ENCODE measurements around the gene SERPINA4. TPM values are rescaled to one million over a fixed set of nuclear protein-coding genes. Genes with fewer than 3 reads are reported as not detected.

The SERPINA4 gene
- total and polyA plus RNA-seq, 2 donors (not counting 3 experiments of a cell fraction or from before 2014, with no cell fraction given): not detected

DNA sequence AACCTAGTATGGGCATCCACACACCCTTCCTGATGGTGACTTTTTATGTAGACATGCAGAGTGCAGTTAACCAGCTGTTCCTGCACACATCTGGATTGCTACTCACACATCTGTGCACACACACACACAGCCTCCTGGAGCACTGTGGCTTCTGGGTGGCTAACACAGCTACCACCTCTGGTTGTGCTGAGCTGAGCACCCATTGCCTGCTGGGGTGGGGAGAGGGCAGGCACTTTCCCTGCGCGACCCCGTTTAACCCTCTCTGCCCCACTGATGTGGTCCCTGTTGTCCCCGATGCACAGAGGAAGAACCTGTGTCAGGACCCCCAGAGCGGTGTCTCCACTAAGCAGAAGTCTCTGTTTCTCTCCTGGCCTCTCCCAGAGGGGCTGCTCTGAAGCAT lies 36.5 kb downstream of the SERPINA4 start:
- H3K9ac ChIP-seq (replicated peaks; ENCODE audit: extremely low read depth, insufficient read depth, low read length): no peak overlapping the region
- BruUV-seq (replicated peaks): no TSS peak
- intact Hi-C loops (cut with micrococcal nuclease): no loop called here
- no peak overlapping the region for H3K27ac ChIP-seq (ENCODE audit: insufficient read depth, low read depth, low read length)
- no peaks in the 10 kb centered on the region for H3K27me3 ChIP-seq (ENCODE audit: control insufficient read depth in 2 of 2, insufficient read depth in 2 of 2, low read length in 2 of 2)
- H3K9me3 ChIP-seq (replicated peaks; ENCODE audit: control insufficient read depth, insufficient read depth, low read length): no peaks in the 10 kb centered on the region
- ChIA-PET POLR2A (no interaction called here), CTCF (interaction anchor here (1.3 kb wide), 1 partner anchor 17 kb away, joined by 3 read pairs; the partner anchor contains the start of gene SERPINA5)
- no peak overlapping the region for H3K4me2 ChIP-seq (ENCODE audit: insufficient read depth, low read length)
- no peak overlapping the region for H2AFZ ChIP-seq (ENCODE audit: low read depth, low read length)
- FAIRE-seq: no peak
- no peaks in the 10 kb centered on the region for H3K79me2 ChIP-seq (ENCODE audit: control insufficient read depth, insufficient read depth, low read length)
- dilution Hi-C loops (cut with MboI; ENCODE audit: extremely low pct_ligation_motif_present, low sequenced_read_pairs): no loop called here
- no peak for DNase-seq (ENCODE audit: low read depth, low spot score)
- peaks cover 36% of the 10 kb centered on the region for H3K4me1 ChIP-seq (ENCODE audit: control insufficient read depth, extremely low read depth, insufficient read depth, low read length)
- no peaks in the 10 kb centered on the region for H3K9me1 ChIP-seq (replicated peaks; ENCODE audit: control insufficient read depth, extremely low read depth, insufficient read depth, low read length)
- H3K36me3 ChIP-seq (ENCODE audit: control insufficient read depth in 2 of 2, extremely low read depth in 1 of 2, insufficient read depth in 2 of 2, low read length in 2 of 2): no peaks in the 10 kb centered on the region
- no peak overlapping the region for H3K4me3 ChIP-seq (replicated peaks in 1 of 3; ENCODE audit: insufficient read depth in 1 of 3, low read depth in 1 of 3, low read length in 3 of 3)
- no peaks in the 10 kb centered on the region for H4K20me1 ChIP-seq (replicated peaks; ENCODE audit: control insufficient read depth, extremely low read depth, insufficient read depth, low read length)
- TF ChIP-seq, protein P1, sequence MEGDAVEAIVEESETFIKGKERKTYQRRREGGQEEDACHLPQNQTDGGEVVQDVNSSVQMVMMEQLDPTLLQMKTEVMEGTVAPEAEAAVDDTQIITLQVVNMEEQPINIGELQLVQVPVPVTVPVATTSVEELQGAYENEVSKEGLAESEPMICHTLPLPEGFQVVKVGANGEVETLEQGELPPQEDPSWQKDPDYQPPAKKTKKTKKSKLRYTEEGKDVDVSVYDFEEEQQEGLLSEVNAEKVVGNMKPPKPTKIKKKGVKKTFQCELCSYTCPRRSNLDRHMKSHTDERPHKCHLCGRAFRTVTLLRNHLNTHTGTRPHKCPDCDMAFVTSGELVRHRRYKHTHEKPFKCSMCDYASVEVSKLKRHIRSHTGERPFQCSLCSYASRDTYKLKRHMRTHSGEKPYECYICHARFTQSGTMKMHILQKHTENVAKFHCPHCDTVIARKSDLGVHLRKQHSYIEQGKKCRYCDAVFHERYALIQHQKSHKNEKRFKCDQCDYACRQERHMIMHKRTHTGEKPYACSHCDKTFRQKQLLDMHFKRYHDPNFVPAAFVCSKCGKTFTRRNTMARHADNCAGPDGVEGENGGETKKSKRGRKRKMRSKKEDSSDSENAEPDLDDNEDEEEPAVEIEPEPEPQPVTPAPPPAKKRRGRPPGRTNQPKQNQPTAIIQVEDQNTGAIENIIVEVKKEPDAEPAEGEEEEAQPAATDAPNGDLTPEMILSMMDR (IDR thresholded peaks at IDR 0.05; ENCODE audit: extremely low read depth in 1 of 2, insufficient read depth in 1 of 2, low read depth in 1 of 2, low read length in 2 of 2): no peak
- no peak for TF ChIP-seq JUN (IDR thresholded peaks at IDR 0.05; ENCODE audit: borderline replicate concordance, insufficient read depth, insufficient read length, low read depth)
- TF ChIP-seq GATA2 (IDR thresholded peaks at IDR 0.05; ENCODE audit: insufficient read depth, insufficient read length, low read depth, low read length): no peak
- TF ChIP-seq POLR2AphosphoS5 (IDR thresholded peaks at IDR 0.05; ENCODE audit: insufficient read depth, low read depth, low read length): no peak
- no peak for TF ChIP-seq MYC (IDR thresholded peaks at IDR 0.05; ENCODE audit: low read depth, low read length)
- TF ChIP-seq POLR2A (IDR thresholded peaks at IDR 0.05; ENCODE audit: low read depth, low read length): no peak
- TF ChIP-seq EZH2 (IDR thresholded peaks at IDR 0.05; ENCODE audit: borderline replicate concordance, low read depth, low read length, severe bottlenecking): no peak
- TF ChIP-seq, protein P2, sequence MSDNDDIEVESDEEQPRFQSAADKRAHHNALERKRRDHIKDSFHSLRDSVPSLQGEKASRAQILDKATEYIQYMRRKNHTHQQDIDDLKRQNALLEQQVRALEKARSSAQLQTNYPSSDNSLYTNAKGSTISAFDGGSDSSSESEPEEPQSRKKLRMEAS (IDR thresholded peaks at IDR 0.05; ENCODE audit: insufficient read depth, insufficient read length): no peak
- TF ChIP-seq FOS (IDR thresholded peaks at IDR 0.05; ENCODE audit: borderline replicate concordance, insufficient read depth, low read length): no peak

Measured in endothelial cell of umbilical vein (primary cell).